GM12874 (cell line): ENCODE measurements around the gene NUPR1.

ENCODE experiments used
- CTCF ChIP-seq: IDR thresholded peaks from 2 replicates; pipeline ENCODE4 v1.5.1; 2011; ENCODE audit warnings: low read depth, mild to moderate bottlenecking, control low read depth, low read length, moderate library complexity; ENCODE audit not compliant: insufficient read depth

NUPR1 gene

GRCh38 chr16:28503470-28504259 is 35.1 kb downstream of the NUPR1 start:
- no peak for TF ChIP-seq CTCF

GRCh38 chr16:28502290-28502689 is 36.5 kb downstream of the NUPR1 start:
- no peak for TF ChIP-seq CTCF

GRCh38 chr16:28501258-28502232 is 37.2 kb downstream of the NUPR1 start:
- no peak for TF ChIP-seq CTCF

DNA sequence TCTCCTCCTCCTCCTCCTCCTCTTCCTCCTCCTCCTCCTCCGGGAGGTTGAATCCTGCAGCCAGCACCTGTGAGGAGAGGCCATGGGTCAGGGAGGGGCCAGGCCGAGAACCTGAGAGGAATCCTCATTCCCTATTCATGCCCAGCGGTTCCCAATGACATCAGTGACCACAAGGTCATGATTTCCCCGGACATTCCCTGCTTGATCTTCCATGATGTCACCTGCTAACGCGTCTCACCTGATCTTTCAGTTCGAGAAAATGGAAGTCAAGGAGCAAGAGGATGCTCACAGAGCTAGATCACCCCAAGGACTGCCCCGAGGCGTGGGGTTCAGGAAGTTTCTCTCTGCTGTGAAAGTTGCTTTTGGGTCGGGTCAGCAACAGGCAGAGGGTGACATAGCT is 38.9 kb downstream of the NUPR1 start:
- TF ChIP-seq CTCF: no peak

GRCh38 chr16:28498666-28499381 is 40.0 kb downstream of the NUPR1 start:
- no peak for TF ChIP-seq CTCF

DNA sequence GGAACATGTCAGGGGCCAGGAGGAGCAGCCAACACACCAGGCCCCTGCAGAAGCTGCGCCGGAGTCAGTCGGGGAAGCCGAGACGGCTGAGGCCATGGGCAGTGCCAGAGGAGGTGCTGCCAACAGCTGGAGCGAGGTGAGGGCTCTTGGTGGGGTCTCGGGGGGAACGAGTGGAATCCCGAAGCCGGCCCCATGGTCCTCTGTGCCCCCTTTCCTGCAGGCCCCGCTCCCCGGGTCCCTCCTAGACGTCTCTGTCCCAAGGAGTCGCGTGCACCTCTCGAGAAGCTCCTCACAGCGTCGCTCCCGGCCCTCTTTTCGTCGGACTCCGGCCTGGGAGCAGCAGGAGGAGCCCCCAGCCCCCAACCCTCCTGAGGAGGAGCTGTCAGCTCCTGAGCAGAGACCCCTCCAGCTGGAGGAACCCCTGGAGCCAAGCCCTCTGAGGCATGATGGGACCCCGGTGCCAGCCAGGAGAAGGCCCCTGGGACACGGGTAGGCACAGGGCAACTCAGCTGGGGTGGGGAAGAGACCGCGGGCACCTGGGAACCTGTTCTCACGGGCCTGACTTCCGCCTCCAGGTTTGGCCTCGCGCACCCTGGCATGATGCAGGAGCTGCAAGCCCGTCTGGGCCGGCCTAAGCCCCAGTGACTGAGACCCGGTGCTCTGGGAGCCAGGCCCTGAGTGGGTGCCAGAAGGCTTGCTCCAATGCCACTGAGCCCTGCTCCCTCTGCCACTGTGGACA is 40.7 kb downstream of the NUPR1 start:
- TF ChIP-seq CTCF: no peak
